ENCODE measurements around the gene PAK4.

GRCh38 chr19:39131255-39131755 is 5.7 kb downstream of the PAK4 start:
- TF ChIP-seq POLR2A (IDR thresholded peaks at IDR 0.05) (no peak), CTCF (IDR thresholded peaks at IDR 0.05) (no peak)
